Activated CD4-positive, alpha-beta T cell treated with anti-CD3 and anti-CD28 coated beads, Interleukin-2, Interleukin-6, amounts not matched to agents 100 ng/mL and 50 ng/mL, durations not matched to agents 16 hours and 8 hours (primary cell): ENCODE measurements around the gene ANKRD50.

ENCODE experiments used
- DNase-seq: peaks from one replicate; pipeline ENCODE4 v3.0.0-alpha.2; 2020

The ANKRD50 gene, protein sequence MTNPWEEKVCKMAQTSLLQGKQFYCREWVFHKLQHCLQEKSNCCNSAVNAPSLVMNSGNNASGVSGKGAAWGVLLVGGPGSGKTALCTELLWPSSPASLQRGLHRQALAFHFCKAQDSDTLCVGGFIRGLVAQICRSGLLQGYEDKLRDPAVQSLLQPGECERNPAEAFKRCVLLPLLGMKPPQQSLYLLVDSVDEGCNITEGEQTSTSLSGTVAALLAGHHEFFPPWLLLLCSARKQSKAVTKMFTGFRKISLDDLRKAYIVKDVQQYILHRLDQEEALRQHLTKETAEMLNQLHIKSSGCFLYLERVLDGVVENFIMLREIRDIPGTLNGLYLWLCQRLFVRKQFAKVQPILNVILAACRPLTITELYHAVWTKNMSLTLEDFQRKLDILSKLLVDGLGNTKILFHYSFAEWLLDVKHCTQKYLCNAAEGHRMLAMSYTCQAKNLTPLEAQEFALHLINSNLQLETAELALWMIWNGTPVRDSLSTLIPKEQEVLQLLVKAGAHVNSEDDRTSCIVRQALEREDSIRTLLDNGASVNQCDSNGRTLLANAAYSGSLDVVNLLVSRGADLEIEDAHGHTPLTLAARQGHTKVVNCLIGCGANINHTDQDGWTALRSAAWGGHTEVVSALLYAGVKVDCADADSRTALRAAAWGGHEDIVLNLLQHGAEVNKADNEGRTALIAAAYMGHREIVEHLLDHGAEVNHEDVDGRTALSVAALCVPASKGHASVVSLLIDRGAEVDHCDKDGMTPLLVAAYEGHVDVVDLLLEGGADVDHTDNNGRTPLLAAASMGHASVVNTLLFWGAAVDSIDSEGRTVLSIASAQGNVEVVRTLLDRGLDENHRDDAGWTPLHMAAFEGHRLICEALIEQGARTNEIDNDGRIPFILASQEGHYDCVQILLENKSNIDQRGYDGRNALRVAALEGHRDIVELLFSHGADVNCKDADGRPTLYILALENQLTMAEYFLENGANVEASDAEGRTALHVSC (N-terminal part only)

DNA sequence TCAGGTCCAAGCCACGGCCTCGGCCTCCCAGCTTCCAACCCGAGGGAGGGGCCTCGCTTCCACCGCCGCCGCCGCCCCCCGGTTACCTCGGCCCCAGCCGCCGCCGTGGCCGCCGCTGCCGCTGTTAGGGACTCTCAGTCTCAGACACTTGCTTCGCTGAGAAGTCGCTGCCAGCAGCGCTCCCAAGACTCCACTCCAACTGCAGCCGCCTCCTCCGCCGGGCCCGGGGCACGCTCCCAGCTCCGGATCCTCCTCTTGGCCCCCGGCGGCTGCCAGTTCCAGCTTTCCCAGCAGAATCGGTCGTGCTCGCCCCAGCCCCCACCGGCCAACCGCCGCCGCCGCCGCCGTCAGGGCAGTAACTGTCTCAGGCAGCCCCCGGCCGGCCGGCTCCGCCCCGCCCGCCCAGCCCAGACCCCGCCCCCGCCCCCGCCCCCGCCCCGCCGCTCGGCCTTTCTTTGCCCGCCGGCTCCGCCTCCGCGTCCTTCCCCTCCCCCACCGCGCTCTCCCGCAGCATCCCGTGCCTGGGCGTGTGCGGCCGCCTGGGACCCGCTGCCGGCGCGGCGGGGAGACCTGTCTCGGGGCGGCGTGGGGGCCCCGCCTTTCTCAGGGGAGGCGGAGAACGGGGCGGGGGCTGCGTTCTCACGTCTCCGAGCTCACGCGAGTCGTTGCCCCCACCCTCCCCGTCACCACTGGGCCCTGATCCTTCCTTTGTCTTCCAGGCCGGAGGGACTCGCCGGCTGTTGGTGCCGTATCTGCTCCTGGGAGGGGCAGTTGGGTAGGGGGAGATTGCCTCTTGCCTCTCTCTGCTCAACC, at the start of gene ANKRD50:
Gene ANKRD50, minus strand, starts transcription at position 361 of the 813 bp plus-strand sequence. CDS start 2,221 bp downstream, outside the sequence.
- peak; percentile 75 for DNase-seq

DNA sequence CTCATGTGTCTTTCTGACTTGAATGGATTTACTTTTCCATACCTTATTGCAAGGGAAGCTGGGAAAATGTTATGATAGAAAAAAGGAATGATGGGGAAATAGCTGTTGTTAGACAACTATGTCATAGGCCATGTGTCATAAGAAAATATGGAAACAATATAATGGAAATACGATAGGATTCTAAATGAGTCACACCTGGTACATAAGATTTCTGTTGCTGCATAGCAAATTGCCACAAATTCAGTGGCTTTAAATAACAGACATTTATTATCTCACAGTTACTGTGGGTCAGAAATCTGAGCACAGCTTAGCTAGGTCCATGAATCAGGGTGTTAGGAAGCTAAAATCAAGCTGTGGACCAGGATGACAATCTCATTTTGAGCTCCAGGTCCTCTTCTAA, 44.6 kb upstream of the ANKRD50 start:
- no peak for DNase-seq

DNA sequence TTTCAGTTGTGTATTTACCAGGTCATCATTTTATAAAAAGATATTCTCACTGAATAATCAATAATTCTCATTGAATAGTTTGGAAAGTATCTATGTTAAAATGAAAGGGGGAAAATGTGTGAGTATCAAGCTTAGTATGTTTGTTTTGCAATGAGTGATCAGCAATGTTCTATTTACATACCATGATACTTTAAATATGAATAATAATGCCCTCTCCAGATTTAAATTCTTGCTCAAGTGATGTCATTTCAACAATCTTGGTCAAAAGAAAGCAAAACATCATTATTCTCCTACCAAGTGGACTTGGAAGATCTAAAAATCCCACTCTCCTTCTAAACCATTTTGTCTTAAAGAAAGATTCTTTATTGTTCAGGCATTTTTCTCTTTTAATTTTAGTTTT, 42.1 kb upstream of the ANKRD50 start:
- DNase-seq = no peak

DNA sequence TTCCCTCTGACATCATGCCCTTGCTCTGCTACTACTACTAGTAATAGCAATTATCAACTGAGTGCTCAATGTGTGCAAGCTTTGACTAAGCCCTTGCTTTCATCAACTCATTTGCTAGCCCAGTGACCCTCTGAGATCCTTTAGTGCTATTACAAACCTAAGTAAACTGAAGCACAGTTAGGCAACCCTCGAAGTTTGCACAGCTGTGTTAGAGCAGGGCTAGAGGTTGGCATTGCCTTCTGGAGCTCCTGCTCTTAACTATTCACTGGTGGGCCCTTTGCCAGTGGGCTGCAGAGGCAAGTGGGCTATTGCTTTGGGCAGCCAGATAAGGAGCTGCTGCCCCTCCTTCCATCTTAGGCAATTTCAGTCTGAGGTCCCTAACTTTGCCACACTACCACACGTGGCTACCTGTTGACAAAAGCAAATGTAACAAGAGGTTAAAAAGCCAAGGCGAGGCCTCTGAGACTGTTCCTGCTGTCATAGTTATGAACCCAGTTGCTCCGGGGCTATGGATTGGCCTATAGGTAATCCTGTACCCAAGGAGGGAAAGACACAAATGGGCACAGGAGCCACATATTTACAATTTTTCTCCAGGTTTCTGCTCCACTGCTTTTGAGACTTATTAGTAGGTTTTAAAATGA, 41.5 kb upstream of the ANKRD50 start:
- no peak for DNase-seq

DNA sequence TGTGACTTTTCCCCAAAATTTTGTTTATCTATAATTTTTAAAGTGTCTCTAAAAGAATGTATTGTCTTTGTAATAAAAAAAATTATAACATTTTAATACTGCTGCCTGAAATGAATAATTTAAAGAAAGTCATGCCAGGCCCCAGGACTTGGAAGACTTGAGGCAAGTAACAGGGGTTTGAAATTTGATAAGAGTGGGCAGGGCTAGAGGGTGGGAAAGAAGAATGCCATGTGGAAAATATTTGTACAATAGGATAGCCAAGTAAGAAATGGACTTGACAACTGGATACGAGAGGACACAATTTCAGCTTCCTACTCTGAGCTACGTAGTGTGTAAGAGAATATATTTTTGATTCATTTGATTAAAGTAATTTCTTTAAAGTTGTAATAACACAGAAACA, 36.9 kb upstream of the ANKRD50 start:
- DNase-seq = no peak

DNA sequence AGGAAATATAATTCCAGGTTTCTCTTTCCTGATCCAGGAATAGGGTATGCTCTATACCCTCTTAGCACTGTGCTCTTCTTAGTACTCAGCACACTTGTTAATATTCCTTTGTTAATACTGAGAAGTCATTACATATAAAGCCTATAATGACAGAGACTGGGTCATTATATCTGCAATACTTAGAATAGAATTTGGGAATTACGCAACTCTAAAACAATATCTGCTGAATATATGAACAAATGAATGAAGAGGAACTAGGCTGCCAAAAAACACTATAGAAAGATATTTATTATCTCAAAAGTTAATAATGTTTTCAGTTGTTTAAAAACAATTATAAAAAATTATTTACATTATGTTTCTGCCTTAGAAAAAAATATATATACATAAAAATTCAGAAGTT, 36.4 kb upstream of the ANKRD50 start:
- DNase-seq = no peak

- DNase-seq = no peak
Measured at GRCh38 chr4:124745985-124746801, 33.7 kb upstream of the ANKRD50 start.

DNA sequence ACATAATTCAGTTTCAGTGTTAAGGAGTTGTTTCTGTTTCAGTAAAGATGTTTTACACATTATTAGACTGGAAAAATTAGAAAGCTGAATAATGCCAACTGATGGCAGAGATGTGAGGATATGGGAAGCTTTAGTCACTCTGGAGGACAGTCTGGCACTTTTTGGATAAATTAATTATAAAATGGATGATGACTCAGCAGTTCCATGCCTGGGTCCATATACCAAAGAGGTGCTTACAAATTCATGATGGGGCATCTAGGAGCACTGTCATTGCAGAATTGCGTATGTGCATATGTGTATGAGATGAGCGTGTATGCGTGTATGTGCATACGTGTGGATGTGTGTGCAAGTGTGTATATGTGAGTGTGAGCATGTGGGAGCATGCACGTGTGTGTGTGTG, 31.2 kb upstream of the ANKRD50 start:
- no peak for DNase-seq

DNA sequence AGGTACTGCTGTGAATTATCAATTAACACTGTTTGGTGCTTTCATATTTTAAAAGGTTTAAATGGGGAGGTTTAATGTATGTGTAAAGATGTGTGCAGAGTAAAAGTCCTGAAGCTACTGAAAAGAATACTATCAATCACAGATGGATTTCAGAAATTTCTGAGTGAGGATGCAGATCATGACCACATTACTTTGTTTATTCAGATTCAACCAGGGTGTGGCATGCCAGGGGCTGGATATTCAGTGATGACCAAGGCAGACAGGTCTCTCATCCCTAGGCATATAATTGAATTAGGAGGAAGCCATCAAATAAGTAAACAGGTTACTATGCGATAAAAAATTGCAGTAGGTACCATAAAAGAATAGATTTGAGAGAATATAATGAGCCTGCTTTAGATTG, 28.0 kb upstream of the ANKRD50 start:
- DNase-seq = no peak

DNA sequence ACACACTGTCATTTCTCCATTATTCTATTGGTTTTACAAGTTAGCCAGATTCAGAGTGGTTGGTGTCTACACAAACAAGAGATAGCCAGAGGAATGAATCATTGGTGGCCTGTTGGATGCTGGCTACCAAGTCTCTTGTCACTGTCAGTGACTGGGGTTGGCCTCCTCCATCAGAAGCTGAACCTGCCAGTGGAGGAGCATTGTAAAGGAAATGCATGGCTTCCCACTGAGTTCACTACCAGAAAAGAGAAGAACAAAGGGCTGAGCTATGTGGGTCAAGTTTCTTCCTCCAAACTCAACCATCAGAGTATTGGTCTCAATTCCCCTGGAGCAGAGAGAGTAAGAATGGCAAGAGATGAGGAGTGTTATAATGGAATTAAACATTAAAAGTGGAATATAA, 26.5 kb upstream of the ANKRD50 start:
- no peak for DNase-seq

- DNase-seq = no peak
Measured at GRCh38 chr4:124737619-124738018, 25.1 kb upstream of the ANKRD50 start.

DNA sequence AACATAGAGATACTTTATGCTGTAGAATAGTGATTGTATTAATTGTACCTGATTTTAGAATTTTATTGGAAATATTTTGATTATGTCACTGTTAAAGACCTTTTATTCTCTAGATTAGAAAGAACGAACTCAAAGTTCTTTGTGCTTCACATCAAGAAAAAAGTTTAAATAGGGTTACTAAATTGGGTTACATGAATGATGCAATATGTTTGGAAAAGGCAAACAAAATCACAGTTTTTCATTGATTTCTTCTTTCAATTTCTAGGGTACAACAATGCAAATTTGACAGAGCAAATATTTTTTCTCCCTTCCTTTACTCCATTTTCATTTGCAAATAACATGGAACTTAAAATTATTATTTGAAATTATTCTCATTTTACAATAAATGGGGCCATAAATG, 24.0 kb upstream of the ANKRD50 start:
- no peak for DNase-seq

DNA sequence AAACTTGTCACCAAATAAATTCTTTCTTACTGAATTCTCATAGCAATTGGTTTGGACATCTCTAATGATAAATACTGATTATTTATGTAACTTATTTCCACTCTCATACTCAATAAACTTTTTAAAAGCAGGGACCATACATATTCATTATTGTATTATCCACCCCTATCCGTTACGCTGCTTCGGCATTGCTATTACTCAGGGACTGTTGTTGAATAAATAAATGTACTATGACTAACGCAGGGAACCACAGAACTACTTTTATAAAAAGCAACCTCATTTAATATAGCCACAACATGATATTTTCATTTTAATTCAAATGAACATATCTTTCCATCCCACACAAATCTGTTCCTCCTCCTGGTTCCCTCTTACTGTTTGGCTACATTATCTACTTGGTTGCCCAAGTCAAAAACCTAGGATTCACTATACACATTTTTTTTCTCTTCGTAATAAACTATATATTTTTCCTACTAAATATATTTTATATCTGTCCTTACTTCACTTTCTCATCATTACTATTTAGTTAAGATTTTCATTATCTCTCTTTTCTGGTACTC, 14.9 kb upstream of the ANKRD50 start:
- no peak for DNase-seq

DNA sequence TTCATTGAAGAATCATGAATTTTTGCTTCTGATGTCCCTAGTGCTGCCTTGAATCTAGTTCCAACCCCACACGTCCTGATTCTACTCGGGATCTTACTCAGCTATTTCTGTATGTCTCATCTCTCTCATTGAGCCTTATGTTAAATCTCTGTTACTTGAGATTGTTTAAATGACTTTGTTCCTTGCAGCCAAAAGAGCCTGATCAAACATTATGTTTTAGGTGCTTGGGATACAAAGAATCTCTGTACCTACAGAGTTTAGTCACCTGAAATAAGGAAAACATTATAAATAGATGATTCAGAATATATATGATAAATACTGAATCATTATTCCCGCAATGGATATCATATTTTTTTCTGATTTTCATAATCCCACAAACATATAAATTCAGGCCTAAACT, 13.7 kb upstream of the ANKRD50 start:
- no peak for DNase-seq

DNA sequence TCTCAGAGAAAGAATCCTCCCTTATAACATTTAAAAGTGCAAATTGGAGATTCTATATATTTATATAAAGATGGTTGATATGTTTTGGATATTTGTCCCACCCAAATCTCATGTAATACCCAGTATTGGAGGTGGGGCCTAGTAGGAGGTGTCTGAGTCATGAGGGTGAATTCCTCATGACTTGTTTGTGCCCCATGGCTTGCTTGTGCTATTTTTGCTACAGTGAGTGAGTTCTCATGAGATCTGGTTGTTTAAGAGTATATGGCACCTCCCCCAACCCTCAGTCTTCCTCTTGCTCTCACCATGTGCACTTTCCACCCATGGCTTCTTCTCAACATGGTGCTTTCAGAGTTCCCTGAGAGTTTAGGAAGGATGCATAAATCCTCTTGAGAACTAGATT, 9.5 kb upstream of the ANKRD50 start:
- DNase-seq = no peak

- DNase-seq = no peak
Measured at GRCh38 chr4:124717101-124717500, 4.6 kb upstream of the ANKRD50 start.

- peak; percentile 27 for DNase-seq
Measured at GRCh38 chr4:124713185-124713592, 657 bp upstream of the ANKRD50 start.

DNA sequence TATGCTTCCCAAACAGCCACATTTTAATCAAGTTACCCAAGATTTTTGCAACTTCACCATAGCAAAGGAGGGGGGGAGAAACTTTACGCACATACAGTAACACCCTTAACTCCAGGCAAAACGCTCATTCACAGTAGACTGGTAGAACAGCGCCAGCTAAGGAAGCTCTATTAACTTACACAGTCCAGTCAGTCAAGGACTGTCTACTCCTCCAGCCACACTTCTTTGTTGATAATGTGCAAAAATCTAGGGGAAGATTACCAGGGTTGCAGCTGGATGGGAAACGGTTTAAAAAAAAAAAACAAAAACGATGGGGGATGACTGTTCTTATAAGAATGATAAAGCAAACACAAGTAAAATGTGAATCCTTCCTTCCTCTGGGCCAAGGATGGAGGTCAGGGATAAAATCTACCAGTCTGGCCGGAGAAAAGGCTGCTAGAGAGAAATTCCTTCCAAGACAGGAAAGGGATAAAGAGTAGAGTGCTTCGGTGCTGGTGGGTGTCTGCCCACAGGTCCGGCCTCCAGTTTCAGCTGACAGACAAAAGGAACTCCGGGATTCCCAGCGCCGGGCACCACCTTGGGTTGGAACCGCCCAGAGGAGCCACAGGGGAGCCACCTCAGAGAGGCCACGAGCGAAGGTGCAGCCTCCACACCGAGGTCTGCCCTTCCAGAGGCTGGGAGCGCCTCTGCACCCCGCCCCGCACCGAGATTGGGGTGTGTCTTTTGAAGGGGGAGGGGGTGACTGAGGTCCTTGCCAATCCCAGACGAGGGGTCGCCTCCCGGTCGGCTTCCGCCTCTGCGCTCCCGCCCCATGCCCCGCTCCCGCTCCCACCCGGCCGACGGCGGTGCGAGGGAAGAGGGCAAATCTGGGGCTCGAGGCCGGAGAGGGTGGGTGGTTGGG, 811 bp downstream of the ANKRD50 start:
- peak; percentile 16 for DNase-seq

DNA sequence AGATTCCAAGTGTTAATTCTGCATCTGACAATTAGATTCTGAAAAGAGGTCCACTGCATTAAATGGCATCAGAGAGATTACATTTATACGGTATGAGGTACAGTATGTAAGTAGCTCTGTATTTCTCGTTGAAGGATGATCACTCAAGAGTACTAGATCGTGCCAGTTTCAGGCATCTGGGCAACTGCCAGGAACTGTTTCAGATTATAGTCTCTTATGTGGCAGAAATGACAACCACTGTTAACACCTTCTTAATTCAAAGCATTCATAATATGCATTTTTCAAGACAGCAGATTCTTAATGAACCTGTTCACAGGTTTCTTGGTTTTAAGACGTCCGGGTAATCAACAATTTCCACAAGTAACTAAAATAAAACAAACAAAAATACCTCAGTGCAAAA, 1.6 kb downstream of the ANKRD50 start:
- no peak for DNase-seq
